HepG2 (cell line): ENCODE measurements around the gene NT5DC2.

ENCODE experiments used
- DNMT1 ChIP-seq: sonication (generic); formaldehyde crosslinking; IDR thresholded peaks from 2 replicates; pipeline ENCODE4 v1.5.1; 2020; ENCODE audit warnings: mild to moderate bottlenecking, missing genetic modification reagents
- ELF4 ChIP-seq: sonication (generic); formaldehyde crosslinking; IDR thresholded peaks from 2 replicates; pipeline ENCODE4 v1.5.0; 2020; ENCODE audit warnings: missing genetic modification reagents, mild to moderate bottlenecking, moderate library complexity, borderline replicate concordance
- NPAS2 ChIP-seq: sonication (generic); formaldehyde crosslinking; IDR thresholded peaks from 2 replicates; pipeline ENCODE4 v1.8.0; 2022; ENCODE audit warnings: mild to moderate bottlenecking, missing genetic modification reagents, borderline replicate concordance
- POLR2A ChIP-seq, 2 experiments: IDR thresholded peaks; 2 replicates each; pipeline ENCODE4 v1.6.1; 2011; ENCODE audit warnings: low read depth in 2 of 2, low read length in 2 of 2, mild to moderate bottlenecking in 1 of 2, moderate library complexity in 1 of 2; ENCODE audit not compliant: insufficient read depth in 1 of 2
- SMC3 ChIP-seq: IDR thresholded peaks from 2 replicates; pipeline ENCODE4 v1.6.1; 2011; ENCODE audit warnings: low read length, improper control_type of control experiment
- STAT5B ChIP-seq: sonication (generic); formaldehyde crosslinking; IDR thresholded peaks from 2 replicates; pipeline ENCODE4 v1.4.0; 2020; ENCODE audit warnings: missing genetic modification reagents
- TCF7L2 ChIP-seq: IDR thresholded peaks from 2 replicates; pipeline ENCODE4 v1.6.1; 2011; ENCODE audit warnings: mild to moderate bottlenecking, low read depth, low read length, moderate library complexity

GRCh38 chr3:52524752-52525679 is 8.6 kb downstream of the NT5DC2 start:
- no peak; a peak in 1 of 4 replicates for TF ChIP-seq POLR2A (IDR thresholded peaks at IDR 0.05; ENCODE audit: insufficient read depth in 1 of 2, low read depth in 2 of 2, low read length in 2 of 2)
- TF ChIP-seq STAT5B (CRISPR knock-in tag) = no peak
- TF ChIP-seq DNMT1 (CRISPR knock-in tag) = no peak
- TF ChIP-seq SMC3 = no peak
- no peak for TF ChIP-seq NPAS2
- TF ChIP-seq TCF7L2 = no peak
- TF ChIP-seq ELF4 (CRISPR knock-in tag) = no peak
